SK-N-SH (cell line): ENCODE results near the gene CTDSPL2.

ENCODE experiments used
- CHD2 ChIP-seq: fragments of 150-350 bp; IDR thresholded peaks from 2 replicates; pipeline ENCODE4 v1.6.1; 2018; ENCODE audit warnings: low read length; ENCODE audit not compliant: partially characterized antibody
- CTCF ChIP-seq: fragments of 200-600 bp; sonication (generic); IDR thresholded peaks from 2 replicates; pipeline ENCODE4 v1.6.1; 2017; ENCODE audit warnings: antibody characterized with exemption, mild to moderate bottlenecking, moderate library complexity
- EZH2phosphoT487 ChIP-seq: fragments of 200-600 bp; sonication (generic); IDR thresholded peaks from 2 replicates; pipeline ENCODE4 v1.6.1; 2017; ENCODE audit warnings: low read depth, mixed run types, mild to moderate bottlenecking, antibody characterized with exemption, moderate library complexity, borderline replicate concordance
- FOXM1 ChIP-seq: IDR thresholded peaks from 2 replicates; pipeline ENCODE4 v1.4.0; 2012; ENCODE audit warnings: low read depth, mild to moderate bottlenecking
- GABPA ChIP-seq: IDR thresholded peaks from 2 replicates; pipeline ENCODE4 v1.4.0; 2012; ENCODE audit warnings: low read depth, mild to moderate bottlenecking
- MXI1 ChIP-seq: IDR thresholded peaks from 2 replicates; pipeline ENCODE4 v1.6.1; 2012; ENCODE audit warnings: mild to moderate bottlenecking, low read depth, low read length, improper control_type of control experiment
- POLR2AphosphoS5 ChIP-seq: IDR thresholded peaks from 2 replicates; pipeline ENCODE4 v1.6.1; 2012; ENCODE audit warnings: low read depth, low read length
- TCF12 ChIP-seq: IDR thresholded peaks from 2 replicates; pipeline ENCODE4 v1.4.0; 2012
- TF ChIP-seq, protein P1 (sequence below): fragments of 150-350 bp; IDR thresholded peaks from 2 replicates; pipeline ENCODE4 v1.6.1; 2017; ENCODE audit warnings: antibody characterized with exemption, low read length, low read depth, borderline replicate concordance
- TF ChIP-seq, protein P2 (sequence below): IDR thresholded peaks from 2 replicates; pipeline ENCODE4; 2012

DNA sequence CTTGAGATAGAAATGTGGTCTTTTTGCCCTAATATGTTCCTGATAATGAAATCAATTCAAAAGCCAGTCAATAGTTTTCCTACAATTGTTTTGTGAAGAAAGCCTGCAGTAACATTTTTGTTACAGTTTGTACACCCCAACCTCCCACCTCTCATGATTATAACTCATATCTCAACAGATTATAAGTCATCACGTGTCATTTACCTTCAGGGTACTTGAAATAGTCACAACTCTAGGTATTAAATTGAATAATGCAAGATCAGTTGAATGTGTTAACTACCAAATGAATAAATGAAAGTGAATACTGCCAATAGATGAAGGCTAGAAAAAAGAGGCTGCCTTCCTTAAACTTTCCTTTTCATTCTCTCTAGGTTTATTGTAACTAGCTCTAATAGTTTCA is 32.9 kb upstream of the CTDSPL2 start:
- TF ChIP-seq CTCF (no peak), MXI1 (no peak), GABPA (no peak), POLR2AphosphoS5 (no peak), CHD2 (no peak), TCF12 (no peak), EZH2phosphoT487 (no peak), FOXM1 (no peak)
- TF ChIP-seq, protein P1, sequence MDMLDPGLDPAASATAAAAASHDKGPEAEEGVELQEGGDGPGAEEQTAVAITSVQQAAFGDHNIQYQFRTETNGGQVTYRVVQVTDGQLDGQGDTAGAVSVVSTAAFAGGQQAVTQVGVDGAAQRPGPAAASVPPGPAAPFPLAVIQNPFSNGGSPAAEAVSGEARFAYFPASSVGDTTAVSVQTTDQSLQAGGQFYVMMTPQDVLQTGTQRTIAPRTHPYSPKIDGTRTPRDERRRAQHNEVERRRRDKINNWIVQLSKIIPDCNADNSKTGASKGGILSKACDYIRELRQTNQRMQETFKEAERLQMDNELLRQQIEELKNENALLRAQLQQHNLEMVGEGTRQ, result no peak
- TF ChIP-seq, protein P2, sequence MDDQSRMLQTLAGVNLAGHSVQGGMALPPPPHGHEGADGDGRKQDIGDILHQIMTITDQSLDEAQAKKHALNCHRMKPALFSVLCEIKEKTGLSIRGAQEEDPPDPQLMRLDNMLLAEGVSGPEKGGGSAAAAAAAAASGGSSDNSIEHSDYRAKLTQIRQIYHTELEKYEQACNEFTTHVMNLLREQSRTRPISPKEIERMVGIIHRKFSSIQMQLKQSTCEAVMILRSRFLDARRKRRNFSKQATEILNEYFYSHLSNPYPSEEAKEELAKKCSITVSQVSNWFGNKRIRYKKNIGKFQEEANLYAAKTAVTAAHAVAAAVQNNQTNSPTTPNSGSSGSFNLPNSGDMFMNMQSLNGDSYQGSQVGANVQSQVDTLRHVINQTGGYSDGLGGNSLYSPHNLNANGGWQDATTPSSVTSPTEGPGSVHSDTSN, result no peak
